Suprapubic skin (tissue), 4 donors: ENCODE results near the gene TOM1L2.

Experiments
- CTCF ChIP-seq, 2 donors: fragments of 200-600 bp in 1 of 2; fragments of 450-650 bp in 1 of 2; sonication (generic) in 1 of 2; IDR thresholded peaks; one replicate each; pipeline ENCODE4 v1.5.1; 2016 to 2019; ENCODE audit warnings: antibody characterized with exemption in 2 of 2, mild to moderate bottlenecking in 1 of 2, moderate library complexity in 1 of 2
- EP300 ChIP-seq: sonication (generic); formaldehyde crosslinking; IDR thresholded peaks from one replicate; pipeline ENCODE4 v1.6.1; 2017; ENCODE audit warnings: antibody characterized with exemption
- POLR2A ChIP-seq, 2 donors: fragments of 450-650 bp; IDR thresholded peaks; one replicate each; pipeline ENCODE4 v1.6.1; 2017; ENCODE audit warnings: antibody characterized with exemption in 2 of 2, mild to moderate bottlenecking in 2 of 2, moderate library complexity in 2 of 2
- POLR2AphosphoS5 ChIP-seq, 3 donors: sonication (generic); formaldehyde crosslinking; IDR thresholded peaks; one replicate each; pipeline ENCODE4 v1.6.1; 2017; ENCODE audit warnings: antibody characterized with exemption in 3 of 3

GRCh38 chr17:17924857-17925250 lies 47.3 kb downstream of the TOM1L2 start:
- TF ChIP-seq POLR2A (IDR thresholded peaks at IDR 0.05) (no peak), CTCF (IDR thresholded peaks at IDR 0.05) (no peak), POLR2AphosphoS5 (IDR thresholded peaks at IDR 0.05) (no peak), EP300 (no peak)
